GM21528 (cell line): Measurements from ENCODE around the gene PRUNE1.

Source experiments
- ATAC-seq: cut with Tn5 transposase; IDR thresholded peaks from one replicate; pipeline ENCODE4 v1.9.1; 2021; ENCODE audit warnings: mild to moderate bottlenecking, moderate library complexity; ENCODE audit not compliant: unreplicated experiment, low FRiP score

The PRUNE1 gene

DNA sequence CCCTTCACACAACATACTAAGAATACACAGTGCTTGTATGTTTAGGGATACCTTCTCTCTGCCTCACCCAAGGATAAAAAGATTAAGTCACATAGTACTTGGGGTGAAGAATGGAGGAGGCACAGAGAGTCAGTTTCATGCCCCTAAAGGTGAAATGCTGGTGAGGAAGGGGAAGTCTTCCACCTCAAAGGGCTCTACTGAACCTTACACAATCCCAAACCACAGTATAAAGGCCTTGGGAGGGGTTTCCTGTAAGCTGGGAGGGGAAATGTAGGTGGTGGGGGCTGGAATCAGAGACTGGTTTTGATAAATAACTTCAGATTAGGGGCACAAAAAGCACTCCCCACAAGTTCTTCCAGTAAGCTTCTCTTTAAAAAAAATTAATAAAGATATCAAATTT lies 5.1 kb upstream of the PRUNE1 start:
- ATAC-seq = no peak

DNA sequence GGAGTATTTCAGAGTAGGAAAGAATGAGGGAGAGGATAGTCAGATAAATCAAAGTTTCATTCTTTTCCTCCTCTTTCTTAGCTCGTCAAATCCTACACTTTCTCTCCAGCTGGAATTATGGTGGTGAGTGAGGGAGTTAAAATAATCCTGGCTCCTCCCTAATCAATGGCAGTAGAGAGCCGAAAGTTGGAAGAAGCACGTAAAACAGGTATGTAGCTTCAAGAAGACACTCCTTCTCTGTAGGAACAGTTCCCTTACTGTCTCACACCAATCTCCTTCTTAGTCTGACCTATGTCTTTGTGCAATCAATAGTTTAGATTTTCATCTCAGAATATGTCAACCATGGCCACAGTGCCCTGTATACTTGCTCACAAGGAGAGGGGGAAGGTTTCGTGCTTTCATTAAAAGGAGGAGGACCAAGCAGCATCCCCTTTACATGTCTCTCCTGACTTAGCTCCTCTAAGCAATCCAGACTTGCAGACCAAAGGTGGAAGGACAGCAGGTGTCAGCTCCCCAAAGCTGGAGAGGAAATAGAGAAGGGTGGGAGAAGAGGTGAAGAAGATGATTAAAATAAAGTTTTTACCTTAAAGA lies 2.4 kb upstream of the PRUNE1 start:
- no peak for ATAC-seq

- no peak for ATAC-seq
These were observed 1.8 kb upstream of the PRUNE1 start, which contains the start of gene MINDY1 for GRCh38 chr1:151006327-151007052. Gene MINDY1 (minus strand): TSS chr1:151006902. CDS start chr1:151002617, 4,285 bp downstream.

GRCh38 chr1:151007853-151008243 lies 401 bp upstream of the PRUNE1 start:
- ATAC-seq = no peak

DNA sequence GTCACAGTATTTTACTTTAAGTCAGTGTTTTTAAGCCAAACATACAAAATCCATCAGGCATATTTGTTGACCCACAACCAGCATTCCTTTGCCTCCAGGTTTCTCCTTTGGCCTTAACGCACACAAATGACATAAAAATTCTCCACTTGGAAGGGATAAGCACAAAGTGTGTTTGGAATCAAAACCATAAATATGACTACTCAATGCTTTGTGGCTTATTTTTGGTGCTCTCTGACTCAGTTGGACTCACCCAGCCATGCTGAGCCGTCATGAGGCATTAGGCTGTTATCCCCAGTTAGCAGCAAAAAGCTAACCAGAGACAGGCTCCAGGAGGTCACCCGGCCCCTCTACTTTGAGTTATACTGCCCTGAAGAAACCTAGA lies 948 bp downstream of the PRUNE1 start:
- ATAC-seq = no peak

- ATAC-seq = no peak
These were observed 1.6 kb downstream of the PRUNE1 start for GRCh38 chr1:151009674-151010345.

GRCh38 chr1:151010346-151010726 lies 2.1 kb downstream of the PRUNE1 start:
- ATAC-seq = no peak

GRCh38 chr1:151011154-151011850 lies 3.1 kb downstream of the PRUNE1 start:
- no peak for ATAC-seq

DNA sequence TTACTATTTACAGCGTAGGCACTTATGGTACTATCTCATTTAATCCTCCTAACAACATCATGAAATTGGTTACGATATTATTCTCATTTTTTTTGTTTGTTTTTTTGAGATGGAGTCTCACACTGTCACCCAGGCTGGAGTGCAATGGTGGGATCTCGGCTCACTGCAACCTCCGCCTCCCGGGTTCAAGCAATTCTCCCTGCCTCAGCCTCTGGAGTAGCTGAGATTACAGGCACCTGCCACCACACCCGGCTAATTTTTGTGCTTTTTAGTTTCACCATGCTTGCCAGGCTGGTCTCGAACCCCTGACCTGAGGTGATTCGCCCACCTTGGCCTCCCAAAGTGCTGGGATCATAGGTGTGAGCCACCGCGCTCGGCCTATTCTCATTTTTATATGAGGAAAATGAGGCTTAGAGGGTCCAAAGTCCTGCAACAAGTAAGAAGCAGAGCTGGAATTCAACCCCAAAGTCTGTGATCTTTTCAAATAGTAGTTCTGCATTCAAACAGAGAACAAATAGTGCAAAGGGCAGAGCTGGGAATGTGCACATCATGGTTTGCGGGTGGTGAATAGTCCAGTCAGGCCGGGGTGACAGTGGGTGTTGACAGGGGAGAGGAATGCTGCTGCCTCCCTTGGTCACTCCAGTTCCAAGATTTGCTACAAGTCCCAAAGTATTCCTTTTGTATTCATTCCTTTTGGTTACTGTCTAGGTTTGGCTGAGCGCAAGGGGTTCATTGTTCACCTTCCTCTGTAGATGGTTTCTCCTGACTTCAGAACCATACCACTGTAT lies 4.6 kb downstream of the PRUNE1 start:
- no peak for ATAC-seq

DNA sequence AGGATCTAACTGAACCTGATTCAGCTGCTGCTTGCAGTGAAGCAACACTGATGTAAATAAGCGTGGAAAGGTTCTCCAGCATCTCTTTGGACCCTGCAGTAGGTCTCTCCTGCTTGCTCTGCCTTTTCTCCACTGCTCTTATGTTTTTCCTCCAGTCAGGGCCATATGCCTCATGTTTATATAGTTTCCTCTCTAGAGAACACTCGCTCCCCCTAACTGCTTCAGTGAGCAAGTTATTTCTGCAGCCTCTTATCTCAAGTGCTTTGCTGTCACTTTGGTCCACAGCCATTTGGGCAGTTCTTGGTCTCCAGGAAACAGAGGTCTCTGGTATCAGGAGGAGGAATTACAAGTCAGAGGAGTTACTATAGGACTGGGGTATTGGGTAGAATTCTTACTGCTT lies 5.3 kb downstream of the PRUNE1 start:
- ATAC-seq = no peak

DNA sequence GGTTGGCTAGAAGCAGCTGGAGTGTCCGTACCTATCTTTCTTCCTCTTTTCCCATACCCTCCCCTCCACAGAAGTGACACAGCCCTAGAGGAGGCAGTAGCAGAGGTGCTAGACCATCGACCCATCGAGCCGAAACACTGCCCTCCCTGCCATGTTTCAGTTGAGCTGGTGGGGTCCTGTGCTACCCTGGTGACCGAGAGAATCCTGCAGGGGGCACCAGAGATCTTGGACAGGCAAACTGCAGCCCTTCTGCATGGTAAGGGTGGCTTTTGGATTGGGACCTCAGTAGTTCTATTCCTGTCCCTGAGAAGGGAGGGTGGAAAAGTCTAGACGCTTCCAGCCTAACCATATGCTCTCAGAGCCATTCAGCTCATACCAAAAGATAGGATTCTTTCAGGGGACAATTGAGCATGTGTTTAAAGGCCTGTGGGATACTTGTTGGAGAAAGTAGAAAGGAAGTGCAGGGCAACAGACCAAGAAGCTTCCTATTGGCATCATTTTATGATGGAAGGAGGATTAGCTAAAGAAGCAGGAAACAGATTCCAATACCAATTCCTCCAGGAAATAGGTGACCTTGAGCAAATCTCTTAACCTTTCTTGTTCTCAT lies 16.4 kb downstream of the PRUNE1 start:
- no peak for ATAC-seq

DNA sequence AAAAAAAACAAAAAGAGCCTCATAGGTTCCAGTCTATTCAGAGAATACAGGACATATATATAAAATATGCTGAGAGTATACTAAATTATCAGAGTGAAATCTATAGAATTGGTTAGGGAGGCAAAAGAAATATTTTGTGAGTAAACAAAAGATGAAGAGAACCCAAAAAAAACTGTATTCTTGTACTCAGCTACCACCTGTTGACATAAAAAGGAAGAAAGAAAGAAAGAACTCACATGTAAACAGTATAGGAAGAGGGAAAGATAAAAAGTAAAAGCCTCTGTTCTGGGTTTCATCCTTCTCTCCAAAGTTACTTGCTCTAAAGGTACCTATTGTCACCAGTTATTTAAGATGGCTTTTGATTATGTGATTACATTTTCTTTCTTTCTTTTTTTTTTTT lies 18.2 kb downstream of the PRUNE1 start:
- no peak for ATAC-seq

GRCh38 chr1:151032164-151032563 lies 23.9 kb downstream of the PRUNE1 start:
- ATAC-seq = no peak

DNA sequence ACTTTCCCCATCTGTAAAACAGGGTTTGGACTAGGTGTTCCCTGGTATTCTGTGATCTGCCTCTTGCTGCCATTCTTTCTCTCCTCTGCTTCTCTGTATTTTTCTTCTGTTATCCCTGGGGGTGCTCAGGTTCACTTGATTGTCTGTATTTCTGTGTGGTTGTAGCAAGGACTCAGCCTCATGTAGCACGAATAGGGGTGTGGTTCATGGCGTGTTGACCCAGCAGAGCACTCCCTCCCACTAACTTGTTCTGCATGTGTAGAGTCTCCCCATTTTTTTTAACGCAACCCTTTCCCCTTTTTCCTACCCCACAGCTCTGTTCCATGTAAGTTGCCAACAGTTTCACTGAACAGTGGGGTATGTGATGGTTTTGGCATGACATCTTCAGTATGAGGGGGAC lies 26.9 kb downstream of the PRUNE1 start:
- ATAC-seq = no peak

DNA sequence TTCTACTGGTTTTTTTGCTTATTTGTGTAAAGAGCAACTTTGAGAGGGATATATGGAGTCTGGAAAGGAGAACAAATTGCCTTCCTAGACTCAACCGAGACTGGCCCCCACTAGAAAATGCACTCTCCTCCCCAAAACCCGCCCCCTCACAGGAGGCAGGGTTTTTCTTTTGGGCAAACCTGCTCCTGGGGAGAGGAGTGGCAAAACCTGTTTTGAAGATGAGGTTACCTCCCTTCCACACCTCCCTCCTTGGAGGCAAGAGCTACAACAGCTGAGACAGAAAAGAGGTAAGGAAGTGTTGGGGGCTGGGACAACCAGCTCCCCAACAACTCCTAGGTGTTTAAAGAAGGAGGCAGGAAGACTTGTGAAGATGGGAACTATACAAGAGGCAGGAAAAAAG lies 28.1 kb downstream of the PRUNE1 start, which contains the start of gene BNIPL:
TSS of gene BNIPL (plus strand) at position 231 of the 400 bp plus-strand sequence. CDS start at position 371, 140 bp downstream.
- no peak for ATAC-seq

GRCh38 chr1:151037032-151037431 lies 28.8 kb downstream of the PRUNE1 start:
- ATAC-seq = no peak

DNA sequence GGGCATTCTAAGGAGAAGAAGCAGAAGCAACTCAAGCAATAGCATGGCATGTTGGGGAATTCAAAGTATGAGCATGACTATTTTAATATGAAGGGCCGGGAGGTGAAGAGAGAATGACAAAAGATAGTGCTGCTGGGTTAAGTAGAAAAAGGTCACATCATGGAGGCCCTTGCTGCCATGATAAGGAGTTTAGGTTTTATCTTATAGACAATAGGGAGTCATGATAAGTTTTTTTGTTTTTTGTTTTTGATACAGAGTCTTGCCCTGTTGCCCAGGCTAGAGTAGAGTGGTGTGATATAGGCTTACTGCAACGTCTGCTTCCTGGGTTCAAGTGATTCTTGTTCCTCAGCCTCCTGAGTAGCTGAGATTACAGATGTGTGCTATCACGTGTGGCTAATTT lies 31.3 kb downstream of the PRUNE1 start:
- ATAC-seq = no peak

GRCh38 chr1:151043163-151043562 lies 34.9 kb downstream of the PRUNE1 start:
- ATAC-seq = no peak

GRCh38 chr1:151047591-151047924 lies 39.3 kb downstream of the PRUNE1 start, which contains the start of gene C1orf56:
Gene C1orf56 (plus strand): TSS chr1:151047751. CDS start chr1:151047848, 97 bp downstream.
- no peak for ATAC-seq
